NOMO-1 treated with DMSO at 0.1 percent for 48 hours (cell line): Measurements from ENCODE around the gene ENOX1.

ENCODE experiments used
- DNase-seq: peaks from one replicate; lab custom pipeline; 2025; ENCODE audit not compliant: unreplicated experiment; lab: John Stamatoyannopoulos, UW

The ENOX1 gene

DNA sequence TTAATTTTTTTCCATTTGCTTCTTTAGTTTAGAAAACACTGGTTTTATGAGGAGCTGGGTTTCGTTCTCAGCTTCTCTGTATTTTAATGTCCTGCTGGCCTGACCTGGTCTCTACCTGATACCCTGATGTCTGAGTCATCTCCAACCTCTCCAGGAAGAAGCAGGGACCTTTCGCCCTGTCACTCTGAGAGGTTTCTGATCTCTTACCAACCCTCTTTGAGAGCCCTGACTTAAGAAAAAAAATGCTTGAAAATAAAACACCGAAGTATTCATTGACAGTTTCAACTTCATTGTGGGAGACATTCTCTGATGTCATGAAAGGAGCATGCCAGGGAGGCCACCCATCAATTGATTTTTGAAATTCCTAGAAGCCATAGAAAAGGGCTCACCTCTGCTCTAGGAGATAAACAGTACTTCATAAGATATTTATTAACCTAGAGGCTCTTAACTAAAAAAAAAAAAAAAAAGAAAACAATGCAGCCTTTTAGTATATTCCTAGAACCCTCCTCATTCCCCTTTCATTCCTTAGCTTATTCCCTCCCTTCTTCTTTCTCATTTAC lies 234.8 kb downstream of the ENOX1 start:
- no peak for DNase-seq

DNA sequence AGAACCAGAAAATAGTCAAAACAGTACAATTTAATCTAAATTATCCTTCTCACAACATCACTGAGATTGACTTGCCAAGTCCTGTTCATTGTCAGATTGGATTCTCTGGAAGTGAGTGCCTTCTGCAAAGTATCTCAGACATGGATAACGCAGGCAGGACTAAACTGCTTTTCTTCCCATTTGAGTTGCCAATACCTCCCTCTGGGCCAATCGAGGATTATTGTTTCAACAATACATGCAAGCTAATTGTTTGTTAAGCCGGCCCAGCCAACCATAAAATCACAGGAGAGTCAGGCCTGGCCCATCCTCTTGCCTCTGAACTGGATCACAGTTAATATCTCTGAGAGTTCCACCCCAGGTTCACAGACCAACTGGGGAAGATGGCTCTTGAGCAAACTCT lies 240.0 kb downstream of the ENOX1 start:
- no peak for DNase-seq

DNA sequence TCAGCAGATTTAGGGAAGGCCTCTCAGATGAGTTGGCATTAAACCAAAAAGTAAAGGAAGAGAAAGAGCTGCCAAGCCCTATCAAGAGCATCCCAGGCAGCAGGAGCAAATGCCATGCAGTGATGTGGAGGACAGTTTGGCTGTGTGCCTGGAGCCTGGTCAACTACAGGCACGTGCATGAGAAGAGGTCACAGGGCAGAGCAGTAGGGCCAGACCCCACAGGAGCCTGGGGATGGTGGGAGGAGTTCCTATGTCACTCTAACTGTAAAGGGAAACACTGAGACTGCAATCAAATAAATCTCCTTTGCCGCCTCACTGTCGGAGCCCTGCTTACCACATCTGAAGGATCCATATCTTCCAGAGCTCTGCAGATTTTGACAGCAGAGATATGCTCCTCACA lies 240.5 kb downstream of the ENOX1 start:
- DNase-seq = no peak

DNA sequence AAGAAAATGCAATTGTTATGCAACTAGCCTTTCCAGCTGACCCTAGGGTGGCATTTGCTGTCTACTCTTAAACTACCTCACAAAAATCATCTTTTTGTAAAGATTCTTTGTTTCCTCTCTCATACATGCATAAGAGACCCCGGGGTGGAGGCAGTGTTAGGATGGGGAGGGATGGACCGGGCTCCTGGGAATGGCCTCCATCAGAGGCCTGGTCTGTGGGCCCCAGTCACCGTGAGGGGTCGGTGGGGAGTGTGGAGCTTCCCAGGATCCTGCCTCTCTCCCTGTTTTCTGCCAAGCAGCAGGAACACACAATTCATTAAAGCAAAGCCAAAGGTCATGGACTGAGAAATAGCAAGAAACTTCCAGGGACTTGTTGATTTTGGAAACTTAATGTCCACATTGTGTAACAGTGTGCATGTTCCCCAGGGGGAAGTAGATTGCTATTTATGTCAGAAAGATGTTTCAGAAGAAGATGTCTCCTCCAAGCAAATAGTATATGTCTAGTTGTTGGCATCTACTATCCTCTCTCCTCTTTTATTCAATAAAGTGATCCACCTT lies 241.4 kb downstream of the ENOX1 start:
- DNase-seq = no peak

DNA sequence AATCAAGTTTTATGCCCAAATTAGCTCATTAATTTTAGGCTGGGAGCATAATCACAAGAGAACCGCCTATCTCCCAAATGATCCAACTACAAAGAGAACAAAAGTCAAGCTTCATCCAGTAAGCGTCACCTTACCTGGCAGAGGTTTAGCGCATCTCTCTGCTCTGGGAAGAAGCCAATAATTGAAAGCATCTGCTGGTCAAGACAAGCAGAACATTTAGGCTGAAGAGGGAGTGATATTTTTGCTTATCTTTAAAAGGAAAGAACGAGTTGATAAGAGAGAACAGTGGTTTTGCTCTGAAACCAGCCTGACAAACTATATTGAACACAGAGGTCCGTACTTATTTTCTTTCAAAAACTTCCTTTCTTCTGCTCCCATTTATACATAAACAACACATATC lies 242.1 kb downstream of the ENOX1 start:
- DNase-seq = no peak

DNA sequence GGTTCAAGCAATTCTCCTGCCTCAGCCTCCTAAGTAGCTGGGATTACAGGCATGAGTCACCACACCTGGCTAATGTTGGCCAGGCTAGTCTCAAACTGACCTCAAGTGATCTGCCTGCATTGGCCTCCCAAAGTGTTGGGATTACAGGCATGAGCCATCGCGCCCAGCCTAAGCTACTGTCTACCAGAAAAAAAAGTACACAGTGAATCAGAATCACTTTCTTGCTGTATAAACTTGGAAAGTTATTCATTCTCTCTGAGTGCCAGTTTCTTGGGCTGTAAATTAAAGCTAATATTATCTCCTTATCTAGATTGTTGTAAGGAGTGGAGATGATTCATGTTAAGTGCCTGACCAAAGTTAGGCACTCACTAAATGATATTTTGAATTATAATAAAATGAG lies 242.8 kb downstream of the ENOX1 start:
- DNase-seq = no peak

GRCh38 chr13:43543331-43543730 lies 243.4 kb downstream of the ENOX1 start:
- DNase-seq = no peak

GRCh38 chr13:43537124-43537523 lies 249.6 kb downstream of the ENOX1 start:
- DNase-seq = no peak

DNA sequence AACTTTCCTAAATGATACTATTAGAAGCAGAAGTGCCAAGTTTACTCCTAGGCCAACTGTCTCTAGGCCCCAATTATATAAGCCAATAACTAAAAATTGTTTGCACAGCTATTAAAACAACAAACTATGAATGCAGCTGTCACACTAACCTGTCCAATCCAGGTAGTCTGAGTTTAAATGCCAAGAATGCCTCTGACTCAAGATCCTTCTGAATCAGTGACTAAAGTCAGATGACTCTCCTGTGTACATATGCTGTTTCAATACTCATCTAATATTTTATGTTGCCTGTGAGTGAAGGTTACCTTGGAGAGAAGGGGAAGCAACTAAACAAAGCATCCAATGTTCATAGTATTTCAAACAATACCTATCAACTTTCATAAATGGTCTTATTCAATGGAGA lies 257.0 kb downstream of the ENOX1 start:
- no peak for DNase-seq

GRCh38 chr13:43528992-43529391 lies 257.8 kb downstream of the ENOX1 start:
- no peak for DNase-seq

- no peak for DNase-seq
These were observed 264.0 kb downstream of the ENOX1 start for GRCh38 chr13:43522788-43523187.

- no peak for DNase-seq
These were observed 266.4 kb downstream of the ENOX1 start for GRCh38 chr13:43520351-43520750.

DNA sequence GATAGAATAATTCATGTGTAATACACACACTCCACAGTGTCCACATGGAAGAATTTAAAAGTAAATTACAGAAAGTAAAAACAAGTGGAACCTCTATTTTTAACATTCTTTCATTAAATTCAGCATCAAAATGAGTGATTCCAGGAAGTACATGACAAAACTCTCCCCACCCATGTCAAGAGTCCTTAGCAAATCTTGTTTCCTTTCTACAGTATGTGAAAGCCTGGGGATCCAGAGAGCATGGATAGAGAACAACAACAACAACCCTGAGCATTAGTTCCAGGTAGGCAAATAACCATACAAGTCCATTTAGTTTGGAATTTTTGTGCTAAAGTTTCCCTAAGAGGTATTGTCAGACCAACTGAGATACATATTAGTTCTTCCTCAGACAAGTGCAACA lies 267.9 kb downstream of the ENOX1 start:
- DNase-seq = no peak

DNA sequence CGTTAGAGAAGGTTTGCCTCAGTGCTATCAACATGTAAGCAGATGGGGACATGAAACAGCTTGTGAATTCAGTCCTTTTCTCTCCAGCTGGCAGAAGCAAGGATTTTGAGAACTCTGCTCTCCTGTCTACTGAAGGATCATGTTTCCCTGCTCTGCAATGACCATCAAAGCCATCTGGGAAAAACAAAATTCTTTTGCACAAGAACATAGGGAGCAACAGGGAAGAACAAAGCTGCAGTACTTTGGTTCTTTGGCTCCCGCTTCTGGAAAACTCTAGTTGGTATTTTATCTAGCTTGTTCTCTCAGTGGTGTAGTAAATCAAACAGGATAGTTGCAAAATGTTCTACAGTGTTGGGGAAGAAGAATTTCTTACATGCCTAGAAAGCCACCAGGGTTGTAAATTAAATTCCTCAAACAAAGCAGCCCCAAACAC lies 270.4 kb downstream of the ENOX1 start:
- peak; percentile 81 for DNase-seq

- no peak for DNase-seq
These were observed 271.2 kb downstream of the ENOX1 start for GRCh38 chr13:43515531-43515930.

- no peak for DNase-seq
These were observed 272.5 kb downstream of the ENOX1 start for GRCh38 chr13:43514311-43514710.

GRCh38 chr13:43512221-43512620 lies 274.6 kb downstream of the ENOX1 start:
- DNase-seq = no peak

GRCh38 chr13:43510956-43511901 lies 275.5 kb downstream of the ENOX1 start:
- no peak for DNase-seq

- no peak for DNase-seq
These were observed 291.0 kb downstream of the ENOX1 start for GRCh38 chr13:43495732-43496131.

- no peak for DNase-seq
These were observed 292.6 kb downstream of the ENOX1 start for GRCh38 chr13:43494206-43494605.

- DNase-seq = no peak
These were observed 293.2 kb downstream of the ENOX1 start for GRCh38 chr13:43493496-43494000.

DNA sequence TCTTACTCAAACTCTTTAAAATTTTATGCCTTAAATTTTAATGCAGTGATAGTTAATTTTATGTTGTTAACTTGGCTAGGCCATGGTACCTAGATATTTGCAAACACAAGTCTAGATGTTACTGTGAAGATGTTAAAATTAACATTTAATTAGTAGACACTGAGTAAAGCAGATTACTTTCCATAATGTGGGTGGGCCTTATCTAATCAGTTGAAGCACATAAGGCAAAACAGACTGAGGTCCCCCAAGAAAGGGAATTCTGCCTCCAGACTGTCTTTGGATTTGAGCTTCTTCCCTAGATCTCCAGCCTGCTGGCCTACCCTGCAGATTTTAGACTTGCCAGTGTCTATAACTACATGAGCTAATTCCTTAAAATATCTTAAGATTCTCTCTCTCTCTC lies 294.0 kb downstream of the ENOX1 start:
- DNase-seq = no peak
